ENCODE results near the gene RPH3AL.
"Not testable (repeated sequence)": the region's sequence is repeated elsewhere in the genome, so short reads cannot be mapped to it uniquely, and the experiment has no call there.

Gene RPH3AL

GRCh38 chr17:247767-248166 is 104.8 kb downstream of the RPH3AL start:
- TF ChIP-seq, protein P1, sequence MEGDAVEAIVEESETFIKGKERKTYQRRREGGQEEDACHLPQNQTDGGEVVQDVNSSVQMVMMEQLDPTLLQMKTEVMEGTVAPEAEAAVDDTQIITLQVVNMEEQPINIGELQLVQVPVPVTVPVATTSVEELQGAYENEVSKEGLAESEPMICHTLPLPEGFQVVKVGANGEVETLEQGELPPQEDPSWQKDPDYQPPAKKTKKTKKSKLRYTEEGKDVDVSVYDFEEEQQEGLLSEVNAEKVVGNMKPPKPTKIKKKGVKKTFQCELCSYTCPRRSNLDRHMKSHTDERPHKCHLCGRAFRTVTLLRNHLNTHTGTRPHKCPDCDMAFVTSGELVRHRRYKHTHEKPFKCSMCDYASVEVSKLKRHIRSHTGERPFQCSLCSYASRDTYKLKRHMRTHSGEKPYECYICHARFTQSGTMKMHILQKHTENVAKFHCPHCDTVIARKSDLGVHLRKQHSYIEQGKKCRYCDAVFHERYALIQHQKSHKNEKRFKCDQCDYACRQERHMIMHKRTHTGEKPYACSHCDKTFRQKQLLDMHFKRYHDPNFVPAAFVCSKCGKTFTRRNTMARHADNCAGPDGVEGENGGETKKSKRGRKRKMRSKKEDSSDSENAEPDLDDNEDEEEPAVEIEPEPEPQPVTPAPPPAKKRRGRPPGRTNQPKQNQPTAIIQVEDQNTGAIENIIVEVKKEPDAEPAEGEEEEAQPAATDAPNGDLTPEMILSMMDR (IDR thresholded peaks at IDR 0.05; ENCODE audit: control insufficient read depth, extremely low read depth, insufficient read depth): no peak
- H3K4me3 ChIP-seq (ENCODE audit: low read depth, low read length): no peak overlapping the region
- DNase-seq (ENCODE audit: low read depth): no peak

DNA sequence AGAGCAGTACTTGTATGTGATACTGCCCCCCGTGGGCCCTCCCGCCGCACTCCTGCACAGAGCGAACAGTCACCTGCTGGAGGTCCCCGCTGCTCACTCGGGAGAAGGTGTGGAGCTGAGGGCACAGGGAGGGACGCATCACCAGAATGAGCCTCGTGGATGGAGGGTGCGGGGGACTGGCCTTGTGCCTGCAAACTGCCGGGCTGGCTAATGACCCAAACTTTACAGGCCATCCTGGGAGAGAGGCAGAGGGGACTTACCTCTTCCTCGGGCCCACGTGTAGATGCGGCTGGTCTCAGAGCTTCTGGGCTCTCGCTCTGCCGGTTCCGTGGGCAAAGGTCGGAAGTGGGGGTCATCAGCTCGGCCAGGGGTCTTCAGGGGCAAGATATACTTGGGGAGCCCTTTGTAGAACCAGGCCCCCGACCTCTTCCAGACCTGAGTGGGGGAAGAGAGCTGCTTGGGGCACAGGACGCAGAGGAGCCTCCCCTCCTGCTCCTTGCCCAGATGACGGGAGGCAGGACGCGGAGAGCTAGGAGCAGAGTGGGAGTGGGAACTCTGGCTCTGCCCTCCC is 105.7 kb downstream of the RPH3AL start:
- no peak overlapping the region for H3K4me3 ChIP-seq (ENCODE audit: low read depth, low read length)
- DNase-seq (ENCODE audit: low read depth): no peak
- TF ChIP-seq, protein P1 (IDR thresholded peaks at IDR 0.05; ENCODE audit: control insufficient read depth, extremely low read depth, insufficient read depth): no peak

- DNase-seq (ENCODE audit: low read depth): no peak
- TF ChIP-seq, protein P1 (IDR thresholded peaks at IDR 0.05; ENCODE audit: control insufficient read depth, extremely low read depth, insufficient read depth): no peak
- H3K4me3 ChIP-seq (ENCODE audit: low read depth, low read length): no peak overlapping the region
Observed at GRCh38 chr17:246226-246625, 106.4 kb downstream of the RPH3AL start.

DNA sequence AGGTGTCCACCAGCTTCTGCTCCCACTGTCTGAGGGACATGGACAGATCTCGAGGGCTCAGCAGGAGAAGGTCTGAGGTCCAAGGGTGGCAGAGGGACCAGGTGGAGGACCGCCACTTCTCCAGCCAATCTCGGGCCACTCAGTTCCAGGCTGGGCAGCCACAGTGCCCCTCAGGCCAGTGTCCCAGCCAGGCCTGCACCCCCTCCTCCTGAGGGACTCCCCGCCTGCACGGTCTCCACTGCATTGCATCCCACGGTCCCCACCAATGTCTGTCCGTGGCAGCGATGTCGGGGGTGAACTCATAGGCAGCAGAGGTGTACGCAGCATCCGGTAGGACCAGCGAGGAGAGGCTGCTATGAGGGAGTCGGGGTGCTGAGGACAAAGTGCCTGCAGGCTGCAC is 107.0 kb downstream of the RPH3AL start:
- TF ChIP-seq, protein P1 (IDR thresholded peaks at IDR 0.05; ENCODE audit: control insufficient read depth, extremely low read depth, insufficient read depth): no peak
- DNase-seq (ENCODE audit: low read depth): no peak
- H3K4me3 ChIP-seq (ENCODE audit: low read depth, low read length): no peak overlapping the region

GRCh38 chr17:245020-245419 is 107.6 kb downstream of the RPH3AL start:
- DNase-seq (ENCODE audit: low read depth): no peak
- TF ChIP-seq, protein P1 (IDR thresholded peaks at IDR 0.05; ENCODE audit: control insufficient read depth, extremely low read depth, insufficient read depth): no peak
- H3K4me3 ChIP-seq (ENCODE audit: low read depth, low read length): no peak overlapping the region

DNA sequence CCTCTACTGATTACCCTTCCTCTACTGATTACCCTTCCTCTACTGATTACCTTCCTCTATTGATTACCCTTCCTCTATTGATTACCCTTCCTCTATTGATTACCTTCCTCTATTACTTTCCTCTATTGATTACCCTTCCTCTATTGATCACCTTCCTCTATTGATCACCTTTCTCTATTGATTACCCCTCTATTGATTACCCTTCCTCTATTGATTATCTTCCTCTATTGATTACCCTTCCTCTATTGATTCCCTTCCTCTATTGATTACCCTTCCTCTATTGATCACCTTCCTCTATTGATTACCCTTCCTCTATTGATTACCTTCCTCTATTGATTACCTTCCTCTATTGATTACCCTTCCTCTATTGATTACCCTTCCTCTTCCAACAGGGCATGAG is 108.7 kb downstream of the RPH3AL start:
- DNase-seq (ENCODE audit: low read depth); H3K4me3 ChIP-seq (ENCODE audit: low read depth, low read length): not testable (repeated sequence)

GRCh38 chr17:238964-239259 is 113.7 kb downstream of the RPH3AL start:
- TF ChIP-seq, protein P1 (IDR thresholded peaks at IDR 0.05; ENCODE audit: control insufficient read depth, extremely low read depth, insufficient read depth): no peak

More at GRCh38 chr17:238964-239259, 113.7 kb downstream of the RPH3AL start:
- DNase-seq (ENCODE audit: low read depth): no peak
- no peak overlapping the region for H3K4me3 ChIP-seq (ENCODE audit: low read depth, low read length)
